Astrocyte (in vitro differentiated cells and primary cell): Measurements from ENCODE around the gene TMEM18. TPM values are rescaled to one million over a fixed set of nuclear protein-coding genes. Genes with fewer than 3 reads are reported as not detected.

Experiments
- DNase-seq: peaks from one replicate; pipeline ENCODE4 v3.0.0-alpha.2; 2010; ENCODE audit warnings: low read depth
- FAIRE-seq: peaks from 2 replicates; lab custom pipeline; 2011; peaks lifted over from hg19 to GRCh38; lab: Jason Lieb, UNC
- H2AFZ ChIP-seq: 2 replicates; pipeline ENCODE4 v1.6.0; 2012; ENCODE audit warnings: low read depth, low read length, inconsistent platforms
- H3K27ac ChIP-seq: 2 replicates; pipeline ENCODE4 v1.5.1; 2011; ENCODE audit warnings: low read depth, low read length, inconsistent platforms
- H3K27me3 ChIP-seq: 2 replicates; pipeline ENCODE4 v1.6.0; 2011; ENCODE audit warnings: low read length, inconsistent platforms; ENCODE audit not compliant: insufficient read depth
- H3K36me3 ChIP-seq: 2 replicates; pipeline ENCODE4 v1.5.1; 2011; ENCODE audit warnings: low read length, inconsistent platforms; ENCODE audit not compliant: insufficient read depth
- H3K4me1 ChIP-seq: 2 replicates; pipeline ENCODE4 v1.5.1; 2011; ENCODE audit warnings: low read length, inconsistent platforms; ENCODE audit not compliant: insufficient read depth
- H3K4me2 ChIP-seq: 2 replicates; pipeline ENCODE4 v1.6.0; 2012; ENCODE audit warnings: low read length, inconsistent platforms
- H3K4me3 ChIP-seq: 2 replicates; pipeline ENCODE4 v1.5.1; 2011; ENCODE audit warnings: low read depth, mild to moderate bottlenecking, low read length, inconsistent platforms; ENCODE audit not compliant: insufficient read depth
- H3K79me2 ChIP-seq: 2 replicates; pipeline ENCODE4 v1.6.0; 2012; ENCODE audit warnings: mild to moderate bottlenecking, low read length, inconsistent platforms; ENCODE audit not compliant: insufficient read depth
- H3K9ac ChIP-seq: 2 replicates; pipeline ENCODE4 v1.6.0; 2012; ENCODE audit warnings: mild to moderate bottlenecking, low read length, inconsistent platforms
- H3K9me3 ChIP-seq: 2 replicates; pipeline ENCODE4 v1.5.1; 2012; ENCODE audit warnings: low read depth, mild to moderate bottlenecking, low read length, inconsistent platforms; ENCODE audit not compliant: insufficient read depth
- H4K20me1 ChIP-seq: 2 replicates; pipeline ENCODE4 v1.6.0; 2012; ENCODE audit warnings: low read length, inconsistent platforms; ENCODE audit not compliant: insufficient read depth
- H3K27ac Mint-ChIP-seq: one replicate; pipeline ENCODE4 v1.8.0; 2021; ENCODE audit warnings: mild to moderate bottlenecking, mixed read lengths; ENCODE audit not compliant: unreplicated experiment
- H3K27me3 Mint-ChIP-seq: one replicate; pipeline ENCODE4 v1.8.0; 2021; ENCODE audit warnings: low read depth, mixed read lengths; ENCODE audit not compliant: unreplicated experiment
- H3K36me3 Mint-ChIP-seq: one replicate; pipeline ENCODE4 v1.8.0; 2021; ENCODE audit warnings: low read depth, mixed read lengths; ENCODE audit not compliant: unreplicated experiment
- H3K4me1 Mint-ChIP-seq: one replicate; pipeline ENCODE4 v1.8.0; 2021; ENCODE audit warnings: low read depth, mixed read lengths; ENCODE audit not compliant: unreplicated experiment
- H3K4me3 Mint-ChIP-seq: one replicate; pipeline ENCODE4 v1.8.0; 2021; ENCODE audit warnings: mild to moderate bottlenecking, moderate library complexity, mixed read lengths; ENCODE audit not compliant: unreplicated experiment
- H3K9me3 Mint-ChIP-seq: one replicate; pipeline ENCODE4 v1.8.0; 2021; ENCODE audit warnings: mild to moderate bottlenecking, mixed read lengths; ENCODE audit not compliant: unreplicated experiment
- EZH2 ChIP-seq: IDR thresholded peaks from 2 replicates; pipeline ENCODE4 v1.6.1; 2012; ENCODE audit warnings: mild to moderate bottlenecking, low read length, inconsistent platforms; ENCODE audit not compliant: insufficient read depth
- total RNA-seq: library from RNA; stranded (reverse); gene quantifications from 2 replicates; pipeline ENCODE4 v1.2.1, GENCODE V29; 2021
- TF ChIP-seq, protein P1 (sequence below): IDR thresholded peaks from 2 replicates; pipeline ENCODE4 v1.5.1; 2011; ENCODE audit warnings: low read depth, mild to moderate bottlenecking, inconsistent platforms, low read length, moderate library complexity; ENCODE audit not compliant: insufficient read depth

TMEM18 gene
- total RNA-seq, 1 donor from 2014 or later = 16.8 TPM

DNA sequence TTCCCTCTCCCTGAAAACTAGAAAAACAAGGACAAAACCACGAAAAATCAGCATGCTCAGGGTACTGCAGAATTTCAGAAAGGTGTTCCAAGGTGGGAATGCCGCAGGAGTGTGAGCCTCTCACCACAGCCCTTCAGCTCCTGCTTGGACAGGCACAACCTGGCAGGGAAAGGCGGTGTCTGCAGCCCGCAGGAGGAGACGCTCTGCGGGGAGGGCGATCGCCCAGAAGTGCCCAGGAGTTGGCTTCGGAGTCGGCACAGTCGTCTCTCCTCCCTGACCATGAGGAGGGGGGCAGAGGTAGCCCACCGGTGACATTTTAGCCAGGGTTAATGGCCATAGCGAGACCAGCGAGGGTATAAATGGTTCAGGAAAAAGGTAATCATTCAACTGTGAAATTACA lies 57.2 kb downstream of the TMEM18 start:
- FAIRE-seq = no peak
- H3K4me1 Mint-ChIP-seq = no peaks in the 10 kb centered on the region

DNA sequence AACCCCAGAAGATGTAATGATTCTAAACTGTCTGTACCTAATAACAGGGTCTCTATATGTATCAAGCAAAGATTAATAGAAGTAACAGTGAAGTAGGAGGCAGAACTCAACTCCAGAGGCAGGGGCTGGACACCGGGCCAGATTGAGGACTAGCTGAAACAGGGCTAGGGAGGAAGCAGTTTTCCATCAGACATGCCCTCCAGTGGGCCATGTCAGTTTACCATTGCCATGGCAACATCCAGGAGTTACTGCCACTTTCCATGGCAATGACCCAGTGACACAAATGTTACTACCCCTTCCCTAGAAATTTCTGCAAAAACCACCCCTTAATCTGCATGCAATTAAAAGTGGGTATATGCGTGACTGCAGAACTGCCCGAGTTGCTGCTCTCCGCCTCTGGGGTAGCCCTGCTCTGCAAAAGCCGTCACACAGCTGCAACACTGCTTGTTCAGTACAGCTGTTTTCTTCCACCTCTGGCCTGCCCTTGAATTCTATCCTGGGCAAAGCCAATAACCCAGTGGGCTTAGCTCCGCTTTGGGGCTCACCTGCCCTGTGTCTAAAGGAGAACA lies 58.7 kb downstream of the TMEM18 start:
- H3K27ac ChIP-seq = no peak overlapping the region
- Mint-ChIP-seq H3K4me1 (no peaks in the 10 kb centered on the region), H3K27ac (no peak overlapping the region), H3K36me3 (no peaks in the 10 kb centered on the region), H3K27me3 (peaks cover 2% of the 10 kb centered on the region), H3K4me3 (no peak overlapping the region), H3K9me3 (peaks cover 7% of the 10 kb centered on the region)
- H3K4me2 ChIP-seq = no peak overlapping the region
- no peak overlapping the region for H3K4me3 ChIP-seq
- H3K79me2 ChIP-seq = no peaks in the 10 kb centered on the region
- TF ChIP-seq EZH2 = no peak
- TF ChIP-seq, protein P1, sequence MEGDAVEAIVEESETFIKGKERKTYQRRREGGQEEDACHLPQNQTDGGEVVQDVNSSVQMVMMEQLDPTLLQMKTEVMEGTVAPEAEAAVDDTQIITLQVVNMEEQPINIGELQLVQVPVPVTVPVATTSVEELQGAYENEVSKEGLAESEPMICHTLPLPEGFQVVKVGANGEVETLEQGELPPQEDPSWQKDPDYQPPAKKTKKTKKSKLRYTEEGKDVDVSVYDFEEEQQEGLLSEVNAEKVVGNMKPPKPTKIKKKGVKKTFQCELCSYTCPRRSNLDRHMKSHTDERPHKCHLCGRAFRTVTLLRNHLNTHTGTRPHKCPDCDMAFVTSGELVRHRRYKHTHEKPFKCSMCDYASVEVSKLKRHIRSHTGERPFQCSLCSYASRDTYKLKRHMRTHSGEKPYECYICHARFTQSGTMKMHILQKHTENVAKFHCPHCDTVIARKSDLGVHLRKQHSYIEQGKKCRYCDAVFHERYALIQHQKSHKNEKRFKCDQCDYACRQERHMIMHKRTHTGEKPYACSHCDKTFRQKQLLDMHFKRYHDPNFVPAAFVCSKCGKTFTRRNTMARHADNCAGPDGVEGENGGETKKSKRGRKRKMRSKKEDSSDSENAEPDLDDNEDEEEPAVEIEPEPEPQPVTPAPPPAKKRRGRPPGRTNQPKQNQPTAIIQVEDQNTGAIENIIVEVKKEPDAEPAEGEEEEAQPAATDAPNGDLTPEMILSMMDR = no peak
- H4K20me1 ChIP-seq = no peaks in the 10 kb centered on the region
- H3K9me3 ChIP-seq = peaks cover 3% of the 10 kb centered on the region
- no peak for DNase-seq
- H3K4me1 ChIP-seq = no peaks in the 10 kb centered on the region
- no peak overlapping the region for H2AFZ ChIP-seq
- H3K36me3 ChIP-seq = no peaks in the 10 kb centered on the region
- H3K9ac ChIP-seq = no peak overlapping the region
- FAIRE-seq = no peak
- no peaks in the 10 kb centered on the region for H3K27me3 ChIP-seq

More for the DNA sequence above, 57.2 kb downstream of the TMEM18 start:
- H3K79me2 ChIP-seq = no peaks in the 10 kb centered on the region
- no peaks in the 10 kb centered on the region for H3K36me3 ChIP-seq
- no peaks in the 10 kb centered on the region for H4K20me1 ChIP-seq
- H3K27me3 Mint-ChIP-seq = peaks cover 6% of the 10 kb centered on the region
- no peaks in the 10 kb centered on the region for H3K4me1 ChIP-seq
- TF ChIP-seq, protein P1 = no peak
- no peak for TF ChIP-seq EZH2
- no peaks in the 10 kb centered on the region for H3K36me3 Mint-ChIP-seq
- H3K27ac Mint-ChIP-seq = no peak overlapping the region
- H3K9me3 ChIP-seq = peaks cover 3% of the 10 kb centered on the region
- no peak for DNase-seq
- no peak overlapping the region for H3K4me3 ChIP-seq
- H3K4me2 ChIP-seq = no peak overlapping the region
- peaks cover 7% of the 10 kb centered on the region for H3K9me3 Mint-ChIP-seq
- H3K27ac ChIP-seq = no peak overlapping the region
- H3K4me3 Mint-ChIP-seq = no peak overlapping the region
- H2AFZ ChIP-seq = no peak overlapping the region
- H3K27me3 ChIP-seq = no peaks in the 10 kb centered on the region
- H3K9ac ChIP-seq = no peak overlapping the region

DNA sequence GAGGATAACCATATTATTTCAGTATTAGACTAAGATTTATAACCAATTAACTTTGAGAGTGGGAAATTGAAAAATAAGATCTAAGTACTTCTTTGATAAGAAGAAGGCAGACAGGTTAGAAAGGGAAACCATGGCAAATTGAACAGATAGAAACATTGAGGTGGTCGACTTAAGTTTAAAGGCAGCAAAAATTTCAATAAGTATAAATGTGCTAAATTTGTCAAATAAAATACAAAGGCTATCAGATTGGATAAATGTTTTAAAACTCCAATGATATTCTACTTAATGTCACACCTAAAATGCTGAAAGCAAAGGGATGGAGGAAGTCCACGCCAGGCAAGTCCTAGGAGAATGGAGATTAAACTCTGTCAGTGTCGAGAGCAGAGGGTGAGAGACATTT lies 59.2 kb downstream of the TMEM18 start:
- Histone ChIP-seq H3K9ac (no peak overlapping the region), H3K36me3 (no peaks in the 10 kb centered on the region), H4K20me1 (no peaks in the 10 kb centered on the region), H2AFZ (no peak overlapping the region), H3K27ac (no peak overlapping the region), H3K9me3 (peaks cover 3% of the 10 kb centered on the region), H3K27me3 (no peaks in the 10 kb centered on the region), H3K4me3 (no peak overlapping the region), H3K79me2 (no peaks in the 10 kb centered on the region), H3K4me1 (no peaks in the 10 kb centered on the region), H3K4me2 (no peak overlapping the region)
- H3K36me3 Mint-ChIP-seq = no peaks in the 10 kb centered on the region
- peaks cover 2% of the 10 kb centered on the region for H3K27me3 Mint-ChIP-seq
- DNase-seq (no peak), FAIRE-seq (no peak)
- no peak for TF ChIP-seq EZH2
- TF ChIP-seq, protein P1 = no peak
- no peak overlapping the region for H3K4me3 Mint-ChIP-seq
- H3K27ac Mint-ChIP-seq = no peak overlapping the region
- H3K9me3 Mint-ChIP-seq = peaks cover 7% of the 10 kb centered on the region
- H3K4me1 Mint-ChIP-seq = no peaks in the 10 kb centered on the region
